ENCODE results near the gene RGMA.

DNA sequence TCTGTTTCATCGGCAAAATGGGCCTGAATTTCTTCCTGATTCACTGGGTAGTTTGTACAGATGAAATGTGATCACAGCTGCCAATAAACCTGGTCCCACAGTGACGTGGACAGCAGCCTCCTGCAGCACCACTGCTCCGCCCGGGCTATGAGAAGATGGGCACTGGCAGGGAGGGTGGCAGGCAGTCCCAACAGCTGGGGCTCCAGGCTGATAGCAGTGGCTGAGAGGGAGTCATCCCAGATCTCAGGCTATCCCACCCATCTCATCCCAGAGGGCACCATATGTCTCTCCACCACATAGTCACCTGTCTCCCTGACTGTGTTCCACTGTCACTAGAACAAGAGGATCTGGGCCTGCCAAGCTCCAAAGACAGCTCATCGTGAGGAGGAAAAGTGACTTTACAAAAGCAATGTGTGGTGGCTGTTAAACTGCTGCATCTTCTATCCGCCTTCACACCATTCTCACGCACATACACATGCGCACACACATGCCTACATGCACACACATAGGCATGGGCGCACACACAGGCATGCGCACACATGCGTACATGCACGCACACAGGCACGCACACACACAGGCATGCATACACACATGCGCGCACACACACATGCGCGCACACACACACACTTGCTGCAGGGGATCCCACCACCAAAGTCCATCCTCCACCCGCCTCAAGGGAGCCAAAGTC lies 46.2 kb downstream of the RGMA start:
- TF ChIP-seq POLR2AphosphoS5 (IDR thresholded peaks at IDR 0.05): no peak
- no peak for TF ChIP-seq EP300 (IDR thresholded peaks at IDR 0.05)
- TF ChIP-seq, protein P1, sequence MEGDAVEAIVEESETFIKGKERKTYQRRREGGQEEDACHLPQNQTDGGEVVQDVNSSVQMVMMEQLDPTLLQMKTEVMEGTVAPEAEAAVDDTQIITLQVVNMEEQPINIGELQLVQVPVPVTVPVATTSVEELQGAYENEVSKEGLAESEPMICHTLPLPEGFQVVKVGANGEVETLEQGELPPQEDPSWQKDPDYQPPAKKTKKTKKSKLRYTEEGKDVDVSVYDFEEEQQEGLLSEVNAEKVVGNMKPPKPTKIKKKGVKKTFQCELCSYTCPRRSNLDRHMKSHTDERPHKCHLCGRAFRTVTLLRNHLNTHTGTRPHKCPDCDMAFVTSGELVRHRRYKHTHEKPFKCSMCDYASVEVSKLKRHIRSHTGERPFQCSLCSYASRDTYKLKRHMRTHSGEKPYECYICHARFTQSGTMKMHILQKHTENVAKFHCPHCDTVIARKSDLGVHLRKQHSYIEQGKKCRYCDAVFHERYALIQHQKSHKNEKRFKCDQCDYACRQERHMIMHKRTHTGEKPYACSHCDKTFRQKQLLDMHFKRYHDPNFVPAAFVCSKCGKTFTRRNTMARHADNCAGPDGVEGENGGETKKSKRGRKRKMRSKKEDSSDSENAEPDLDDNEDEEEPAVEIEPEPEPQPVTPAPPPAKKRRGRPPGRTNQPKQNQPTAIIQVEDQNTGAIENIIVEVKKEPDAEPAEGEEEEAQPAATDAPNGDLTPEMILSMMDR (IDR thresholded peaks at IDR 0.05): no peak
